H7 (cell line): Measurements from ENCODE around the gene CLDN7. TPM values are rescaled to one million over a fixed set of nuclear protein-coding genes. Genes with fewer than 3 reads are reported as not detected.

Experiments used
- DNase-seq: peaks from one replicate; pipeline ENCODE4 v3.0.0; 2012
- H3K27me3 ChIP-seq: 2 replicates; pipeline ENCODE4 v1.6.0; 2011; ENCODE audit warnings: mild to moderate bottlenecking, low read length; ENCODE audit not compliant: control insufficient read depth, insufficient read depth
- H3K36me3 ChIP-seq: replicated peaks from 2 replicates; pipeline ENCODE4 v1.5.1; 2011; ENCODE audit warnings: low read length; ENCODE audit not compliant: control insufficient read depth, insufficient read depth
- H3K4me3 ChIP-seq: 2 replicates; pipeline ENCODE4 v1.5.1; 2011; ENCODE audit warnings: low read depth, mild to moderate bottlenecking, control low read depth, low read length, moderate library complexity; ENCODE audit not compliant: insufficient read depth
- total RNA-seq: library from RNA; depleted of rRNA; stranded (reverse); fragments of >200 nt; shearing (Covaris generic); gene quantifications from 2 replicates; pipeline ENCODE4 v1.2.3, GENCODE V29; 2014

The CLDN7 gene
- total RNA-seq, 1 experiment from 2014 or later, result 30.8 TPM

GRCh38 chr17:7293159-7293558 lies 30.9 kb upstream of the CLDN7 start:
- Histone ChIP-seq H3K27me3 (peaks cover 42% of the 10 kb centered on the region), H3K4me3 (no peak overlapping the region), H3K36me3 (no peaks in the 10 kb centered on the region; the same call in 1 of the 2 replicates)
- DNase-seq, result peak; percentile 33

GRCh38 chr17:7292729-7293128 lies 30.5 kb upstream of the CLDN7 start:
- Histone ChIP-seq H3K27me3 (peaks cover 40% of the 10 kb centered on the region), H3K36me3 (no peaks in the 10 kb centered on the region; the same call in 1 of the 2 replicates), H3K4me3 (no peak overlapping the region)
- DNase-seq, result peak; percentile 47

- Histone ChIP-seq H3K27me3 (peaks cover 40% of the 10 kb centered on the region), H3K4me3 (no peak overlapping the region), H3K36me3 (no peaks in the 10 kb centered on the region; the same call in 1 of the 2 replicates)
- no peak for DNase-seq
Observed at GRCh38 chr17:7292194-7292593, 29.9 kb upstream of the CLDN7 start.

- Histone ChIP-seq H3K27me3 (peaks cover 28% of the 10 kb centered on the region), H3K4me3 (no peak overlapping the region), H3K36me3 (no peaks in the 10 kb centered on the region; the same call in 1 of the 2 replicates)
- no peak for DNase-seq
Observed at GRCh38 chr17:7290685-7291084, 28.4 kb upstream of the CLDN7 start.

- no peak for DNase-seq
- Histone ChIP-seq H3K27me3 (peaks cover 24% of the 10 kb centered on the region), H3K36me3 (no peaks in the 10 kb centered on the region; the same call in 1 of the 2 replicates), H3K4me3 (no peak overlapping the region)
Observed at GRCh38 chr17:7290166-7290565, 27.9 kb upstream of the CLDN7 start.

- Histone ChIP-seq H3K36me3 (no peaks in the 10 kb centered on the region; the same call in 1 of the 2 replicates), H3K4me3 (no peak overlapping the region), H3K27me3 (peaks cover 22% of the 10 kb centered on the region; the same call in 1 of the 2 replicates)
- peak; percentile 80 for DNase-seq
Observed at GRCh38 chr17:7289256-7290032, 27.2 kb upstream of the CLDN7 start.

- Histone ChIP-seq H3K36me3 (no peaks in the 10 kb centered on the region; the same call in 1 of the 2 replicates), H3K4me3 (no peak overlapping the region), H3K27me3 (peaks cover 20% of the 10 kb centered on the region)
- DNase-seq, result peak; percentile 15
Observed at GRCh38 chr17:7285679-7286078, 23.4 kb upstream of the CLDN7 start.

GRCh38 chr17:7284911-7285310 lies 22.6 kb upstream of the CLDN7 start:
- DNase-seq, result no peak
- Histone ChIP-seq H3K4me3 (no peak overlapping the region), H3K36me3 (no peaks in the 10 kb centered on the region; the same call in 1 of the 2 replicates), H3K27me3 (peaks cover 17% of the 10 kb centered on the region)

GRCh38 chr17:7283471-7284216 lies 21.4 kb upstream of the CLDN7 start:
- peak; percentile 33 for DNase-seq
- Histone ChIP-seq H3K4me3 (no peak overlapping the region), H3K27me3 (peaks cover 17% of the 10 kb centered on the region), H3K36me3 (no peaks in the 10 kb centered on the region; the same call in 1 of the 2 replicates)

- Histone ChIP-seq H3K27me3 (peaks cover 17% of the 10 kb centered on the region), H3K4me3 (no peak overlapping the region)
Observed at GRCh38 chr17:7282752-7283321, 20.6 kb upstream of the CLDN7 start.

GRCh38 chr17:7281953-7282751 lies 19.9 kb upstream of the CLDN7 start:
- Histone ChIP-seq H3K4me3 (peak overlapping the region; percentile 65), H3K27me3 (peaks cover 17% of the 10 kb centered on the region), H3K36me3 (no peaks in the 10 kb centered on the region)
- no peak for DNase-seq

More at GRCh38 chr17:7282752-7283321, 20.6 kb upstream of the CLDN7 start:
- H3K36me3 ChIP-seq, result no peaks in the 10 kb centered on the region
- peak; percentile 20 for DNase-seq

GRCh38 chr17:7281074-7281952 lies 19.0 kb upstream of the CLDN7 start, which contains the start of gene SLC2A4:
TSS of gene SLC2A4 (plus strand) at chr17:7281718. CDS start at chr17:7281935, 217 bp downstream.
- DNase-seq, result peak; percentile 100
- Histone ChIP-seq H3K4me3 (peak within 1 kb of the TSS; percentile 65), H3K36me3 (no peaks in the 10 kb centered on the region), H3K27me3 (peaks cover 17% of the 10 kb centered on the region)

GRCh38 chr17:7280519-7281073 lies 18.3 kb upstream of the CLDN7 start:
- H3K27me3 ChIP-seq, result peaks cover 17% of the 10 kb centered on the region

More at GRCh38 chr17:7280519-7281073, 18.3 kb upstream of the CLDN7 start:
- Histone ChIP-seq H3K4me3 (peak overlapping the region; percentile 36), H3K36me3 (no peaks in the 10 kb centered on the region)
- DNase-seq, result peak; percentile 91
